ENCODE results near the gene UPP1.

GRCh38 chr7:48114589-48114988, 25.5 kb downstream of the UPP1 start:
- no peak for TF ChIP-seq CTCF (IDR thresholded peaks at IDR 0.05)
- no peak for TF ChIP-seq POLR2A (IDR thresholded peaks at IDR 0.05; ENCODE audit: low read depth)
